CD14-positive monocyte (primary cell): ENCODE measurements around the gene PHLDA2. TPM values are rescaled to one million over a fixed set of nuclear protein-coding genes. Genes with fewer than 3 reads are reported as not detected.

Experiments
- DNase-seq, 3 donors: peaks; one replicate each; pipeline ENCODE4 v3.0.0-alpha.2; 2011 to 2022
- H2AFZ ChIP-seq: 2 replicates; pipeline ENCODE4 v1.6.0; 2012; ENCODE audit warnings: mild to moderate bottlenecking, low read depth, low read length, inconsistent platforms; ENCODE audit not compliant: insufficient read depth, poor library complexity, severe bottlenecking
- H3K27ac ChIP-seq, 2 donors: 1 replicate in 1 of 2; 2 replicates in 1 of 2; pipeline ENCODE4 v1.5.1; 2012 to 2013; ENCODE audit warnings: low read length in 2 of 2, control low read depth in 1 of 2, inconsistent platforms in 1 of 2, low read depth in 1 of 2, mild to moderate bottlenecking in 1 of 2
- H3K27me3 ChIP-seq, 2 donors: one replicate each; pipeline versions ENCODE4 v1.6.0 to v1.6.1; 2011 to 2013; ENCODE audit warnings: low read length in 2 of 2; ENCODE audit not compliant: control insufficient read depth in 2 of 2, insufficient read depth in 2 of 2
- H3K36me3 ChIP-seq, 2 donors: replicated peaks in 1 of 2; 1 replicate in 1 of 2; 2 replicates in 1 of 2; pipeline versions ENCODE4 v1.5.1 to v1.6.1; 2012 to 2013; ENCODE audit warnings: low read length in 2 of 2, control low read depth in 1 of 2, inconsistent platforms in 1 of 2, mild to moderate bottlenecking in 1 of 2; ENCODE audit not compliant: insufficient read depth in 2 of 2, control insufficient read depth in 1 of 2
- H3K4me1 ChIP-seq, 2 donors: 1 replicate in 1 of 2; 2 replicates in 1 of 2; pipeline versions ENCODE4 v1.5.1 to v1.6.1; 2012 to 2013; ENCODE audit warnings: low read length in 2 of 2, control low read depth in 1 of 2, inconsistent platforms in 1 of 2, mild to moderate bottlenecking in 1 of 2, moderate library complexity in 1 of 2; ENCODE audit not compliant: insufficient read depth in 2 of 2, control insufficient read depth in 1 of 2
- H3K4me2 ChIP-seq: replicated peaks from 2 replicates; pipeline ENCODE3; 2012; ENCODE audit warnings: low read length, moderate library complexity, mild to moderate bottlenecking; ENCODE audit not compliant: poor library complexity, severe bottlenecking; ENCODE audit errors: extremely low read depth
- H3K4me3 ChIP-seq, 3 experiments: fragments of 200-600 bp in 1 of 3; sonication (generic) in 1 of 3; replicated peaks in 1 of 3; 1 replicate in 2 of 3; 2 replicates in 1 of 3; pipeline ENCODE4 v1.5.1; 2011 to 2013; ENCODE audit warnings: low read length in 3 of 3, mild to moderate bottlenecking in 3 of 3, control low read depth in 2 of 3, low read depth in 2 of 3, inconsistent platforms in 1 of 3, moderate library complexity in 1 of 3
- H3K79me2 ChIP-seq: 2 replicates; pipeline ENCODE4 v1.6.0; 2012; ENCODE audit warnings: mild to moderate bottlenecking, control low read depth, inconsistent platforms, low read length, moderate library complexity; ENCODE audit not compliant: insufficient read depth
- H3K9ac ChIP-seq: 2 replicates; pipeline ENCODE4 v1.6.0; 2017; ENCODE audit warnings: low read length, mild to moderate bottlenecking; ENCODE audit not compliant: insufficient read depth, poor library complexity, severe bottlenecking
- H3K9me3 ChIP-seq, 2 donors: replicated peaks in 1 of 2; 1 replicate in 1 of 2; 2 replicates in 1 of 2; pipeline versions ENCODE4 v1.5.1 to v1.6.1; 2012 to 2013; ENCODE audit warnings: low read length in 2 of 2, control low read depth in 1 of 2; ENCODE audit not compliant: control insufficient read depth in 1 of 2, insufficient read depth in 1 of 2
- H4K20me1 ChIP-seq: 2 replicates; pipeline ENCODE4 v1.6.0; 2012; ENCODE audit warnings: mild to moderate bottlenecking, low read length, control low read depth, moderate library complexity; ENCODE audit not compliant: insufficient read depth
- H3K27ac Mint-ChIP-seq, 7 donors: one replicate each; pipeline ENCODE4 v1.8.0; 2020; ENCODE audit warnings: mild to moderate bottlenecking in 7 of 7, mixed read lengths in 7 of 7, moderate library complexity in 6 of 7, inconsistent platforms in 2 of 7
- H3K27me3 Mint-ChIP-seq, 3 donors: one replicate each; pipeline ENCODE4 v1.8.0; 2021 to 2022; ENCODE audit warnings: low read depth in 3 of 3, mild to moderate bottlenecking in 3 of 3, mixed read lengths in 3 of 3, moderate library complexity in 3 of 3, inconsistent platforms in 1 of 3
- H3K36me3 Mint-ChIP-seq, 2 donors: one replicate each; pipeline ENCODE4 v1.8.0; 2020; ENCODE audit warnings: mixed read lengths in 2 of 2, inconsistent platforms in 1 of 2, mild to moderate bottlenecking in 1 of 2
- H3K4me1 Mint-ChIP-seq: one replicate; pipeline ENCODE4 v1.8.0; 2020; ENCODE audit warnings: mild to moderate bottlenecking, mixed read lengths
- H3K4me3 Mint-ChIP-seq, 2 donors: one replicate each; pipeline ENCODE4 v1.8.0; 2020; ENCODE audit warnings: mild to moderate bottlenecking in 2 of 2, mixed read lengths in 2 of 2, moderate library complexity in 1 of 2
- H3K9me3 Mint-ChIP-seq, 7 donors: one replicate each; pipeline ENCODE4 v1.8.0; 2020 to 2022; ENCODE audit warnings: mixed read lengths in 7 of 7, mild to moderate bottlenecking in 6 of 7, moderate library complexity in 6 of 7, inconsistent platforms in 2 of 7
- CTCF ChIP-seq: fragments of 200-600 bp; IDR thresholded peaks from one replicate; pipeline ENCODE4 v1.8.0; 2022; ENCODE audit warnings: antibody characterized with exemption, mild to moderate bottlenecking
- WGBS: methylation state at CpG from one replicate; pipeline ENCODE4 v1.1.5; 2013; ENCODE audit warnings: missing lambda C conversion rate; ENCODE audit not compliant: insufficient coverage; 5-methylcytosine and 5-hydroxymethylcytosine counted together
- intact Hi-C, 2 donors: fragments of 100-400 bp; cut with micrococcal nuclease; formaldehyde crosslinking; loops; one replicate each; pipeline versions ENCODE4 v1.15.0 to v1.15.1; 2023
- polyA plus RNA-seq, 3 donors: library from polyadenylated mRNA; depleted of rRNA in 1 of 3; unstranded in 2 of 3; stranded (reverse) in 1 of 3; fragments of 300-500 nt in 2 of 3; fragments of >200 nt in 1 of 3; fragmentation: Illumina TruSeq in 2 of 3; gene quantifications; 1 replicate in 2 of 3; 2 replicates in 1 of 3; pipeline ENCODE4 v1.2.3, GENCODE V29; 2012 to 2021

The PHLDA2 gene
- polyA plus RNA-seq, 3 donors = 2.6 to 54.5 (median 4.7) TPM

- WGBS = 90% methylated on average over 7 of the region's 13 CpGs
- H3K27ac Mint-ChIP-seq = no peak overlapping the region
- no peaks in the 10 kb centered on the region for H3K9me3 Mint-ChIP-seq
- intact Hi-C loops = no loop called here
- no peak overlapping the region for H3K27ac ChIP-seq
- DNase-seq = no peak
- no peak for TF ChIP-seq CTCF
- H3K9me3 ChIP-seq = no peaks in the 10 kb centered on the region
- H3K79me2 ChIP-seq = no peaks in the 10 kb centered on the region
- no peak overlapping the region for H3K4me3 ChIP-seq
- H3K4me3 Mint-ChIP-seq = no peak overlapping the region
- H3K36me3 ChIP-seq = no peaks in the 10 kb centered on the region
- H4K20me1 ChIP-seq = no peaks in the 10 kb centered on the region
- peaks cover 0 to 2% of the 10 kb centered on the region in 2 donors for H3K36me3 Mint-ChIP-seq
- no peaks in the 10 kb centered on the region for H3K4me1 ChIP-seq
- no peak overlapping the region for H3K9ac ChIP-seq
- no peak overlapping the region for H3K4me2 ChIP-seq
- no peaks in the 10 kb centered on the region for H3K4me1 Mint-ChIP-seq
- peaks cover 0 to 1% of the 10 kb centered on the region in 2 donors for H3K27me3 ChIP-seq
- no peak overlapping the region for H2AFZ ChIP-seq
- peaks cover 4 to 10% (median 9%) of the 10 kb centered on the region in 3 donors for H3K27me3 Mint-ChIP-seq
Measured at GRCh38 chr11:2919837-2920236, 9.4 kb downstream of the PHLDA2 start.

GRCh38 chr11:2919188-2919587, 10.0 kb downstream of the PHLDA2 start:
- 96% methylated on average over 8 of the region's 9 CpGs for WGBS
- peaks cover 9 to 15% (median 13%) of the 10 kb centered on the region in 3 donors for H3K27me3 Mint-ChIP-seq
- no peak overlapping the region for H3K4me3 Mint-ChIP-seq
- Histone ChIP-seq H3K27me3 (peaks cover 0 to 3% of the 10 kb centered on the region in 2 donors), H3K4me1 (no peaks in the 10 kb centered on the region), H3K36me3 (no peaks in the 10 kb centered on the region), H3K79me2 (no peaks in the 10 kb centered on the region), H3K4me2 (no peak overlapping the region), H3K9me3 (no peaks in the 10 kb centered on the region), H3K4me3 (no peak overlapping the region), H3K27ac (no peak overlapping the region), H3K9ac (no peak overlapping the region), H2AFZ (no peak overlapping the region), H4K20me1 (peaks cover 1% of the 10 kb centered on the region)
- peaks cover under 1% of the 10 kb centered on the region for H3K4me1 Mint-ChIP-seq
- no peaks in the 10 kb centered on the region for H3K9me3 Mint-ChIP-seq
- peaks cover 0 to 2% of the 10 kb centered on the region in 2 donors for H3K36me3 Mint-ChIP-seq
- no peak for DNase-seq
- intact Hi-C loops = no loop called here
- no peak for TF ChIP-seq CTCF
- no peak overlapping the region for H3K27ac Mint-ChIP-seq
